ENCODE results near the gene SEMA5A. TPM values are rescaled to one million over a fixed set of nuclear protein-coding genes. Genes with fewer than 3 reads are reported as not detected.

The SEMA5A gene
- polyA plus RNA-seq, 3 donors: not detected

GRCh38 chr5:9456435-9457042, 89.3 kb downstream of the SEMA5A start:
- H3K27me3 Mint-ChIP-seq (ENCODE audit: low read depth in 3 of 3): peaks cover 0 to 2% (median 0%) of the 10 kb centered on the region in 3 donors
- Histone ChIP-seq H3K27ac (ENCODE audit: low read depth in 1 of 2, low read length in 2 of 2) (no peak overlapping the region), H3K9me3 (replicated peaks in 1 of 2; ENCODE audit: control insufficient read depth in 1 of 2, insufficient read depth in 1 of 2, low read length in 2 of 2) (peaks cover 9 to 10% of the 10 kb centered on the region in 2 donors), H3K27me3 (ENCODE audit: control insufficient read depth in 2 of 2, insufficient read depth in 2 of 2, low read length in 2 of 2) (no peaks in the 10 kb centered on the region), H3K36me3 (replicated peaks in 1 of 2; ENCODE audit: control insufficient read depth in 1 of 2, insufficient read depth in 2 of 2, low read length in 2 of 2) (no peaks in the 10 kb centered on the region), H2AFZ (ENCODE audit: insufficient read depth, low read depth, low read length, poor library complexity, severe bottlenecking) (no peak overlapping the region), H3K4me1 (ENCODE audit: control insufficient read depth in 1 of 2, insufficient read depth in 2 of 2, low read length in 2 of 2) (no peaks in the 10 kb centered on the region), H3K9ac (ENCODE audit: insufficient read depth, low read length, poor library complexity, severe bottlenecking) (no peak overlapping the region), H3K4me3 (replicated peaks in 1 of 3; ENCODE audit: low read depth in 2 of 3, low read length in 3 of 3) (no peak overlapping the region), H3K79me2 (ENCODE audit: insufficient read depth, low read length) (no peaks in the 10 kb centered on the region), H4K20me1 (ENCODE audit: insufficient read depth, low read length) (no peaks in the 10 kb centered on the region), H3K4me2 (replicated peaks; ENCODE audit: extremely low read depth, low read length, poor library complexity, severe bottlenecking) (no peak overlapping the region)
- 100% methylated on average over 2 of the region's 3 CpGs for WGBS (ENCODE audit: insufficient coverage)
- intact Hi-C loops (cut with micrococcal nuclease): no loop called here
- no peaks in the 10 kb centered on the region for H3K4me1 Mint-ChIP-seq
- TF ChIP-seq, protein P1, sequence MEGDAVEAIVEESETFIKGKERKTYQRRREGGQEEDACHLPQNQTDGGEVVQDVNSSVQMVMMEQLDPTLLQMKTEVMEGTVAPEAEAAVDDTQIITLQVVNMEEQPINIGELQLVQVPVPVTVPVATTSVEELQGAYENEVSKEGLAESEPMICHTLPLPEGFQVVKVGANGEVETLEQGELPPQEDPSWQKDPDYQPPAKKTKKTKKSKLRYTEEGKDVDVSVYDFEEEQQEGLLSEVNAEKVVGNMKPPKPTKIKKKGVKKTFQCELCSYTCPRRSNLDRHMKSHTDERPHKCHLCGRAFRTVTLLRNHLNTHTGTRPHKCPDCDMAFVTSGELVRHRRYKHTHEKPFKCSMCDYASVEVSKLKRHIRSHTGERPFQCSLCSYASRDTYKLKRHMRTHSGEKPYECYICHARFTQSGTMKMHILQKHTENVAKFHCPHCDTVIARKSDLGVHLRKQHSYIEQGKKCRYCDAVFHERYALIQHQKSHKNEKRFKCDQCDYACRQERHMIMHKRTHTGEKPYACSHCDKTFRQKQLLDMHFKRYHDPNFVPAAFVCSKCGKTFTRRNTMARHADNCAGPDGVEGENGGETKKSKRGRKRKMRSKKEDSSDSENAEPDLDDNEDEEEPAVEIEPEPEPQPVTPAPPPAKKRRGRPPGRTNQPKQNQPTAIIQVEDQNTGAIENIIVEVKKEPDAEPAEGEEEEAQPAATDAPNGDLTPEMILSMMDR (IDR thresholded peaks at IDR 0.05): no peak
- DNase-seq: no peak
- peaks cover 2 to 14% (median 9%) of the 10 kb centered on the region in 7 donors for H3K9me3 Mint-ChIP-seq
- H3K27ac Mint-ChIP-seq: no peak overlapping the region
- no peaks in the 10 kb centered on the region for H3K36me3 Mint-ChIP-seq
- no peak overlapping the region for H3K4me3 Mint-ChIP-seq

DNA sequence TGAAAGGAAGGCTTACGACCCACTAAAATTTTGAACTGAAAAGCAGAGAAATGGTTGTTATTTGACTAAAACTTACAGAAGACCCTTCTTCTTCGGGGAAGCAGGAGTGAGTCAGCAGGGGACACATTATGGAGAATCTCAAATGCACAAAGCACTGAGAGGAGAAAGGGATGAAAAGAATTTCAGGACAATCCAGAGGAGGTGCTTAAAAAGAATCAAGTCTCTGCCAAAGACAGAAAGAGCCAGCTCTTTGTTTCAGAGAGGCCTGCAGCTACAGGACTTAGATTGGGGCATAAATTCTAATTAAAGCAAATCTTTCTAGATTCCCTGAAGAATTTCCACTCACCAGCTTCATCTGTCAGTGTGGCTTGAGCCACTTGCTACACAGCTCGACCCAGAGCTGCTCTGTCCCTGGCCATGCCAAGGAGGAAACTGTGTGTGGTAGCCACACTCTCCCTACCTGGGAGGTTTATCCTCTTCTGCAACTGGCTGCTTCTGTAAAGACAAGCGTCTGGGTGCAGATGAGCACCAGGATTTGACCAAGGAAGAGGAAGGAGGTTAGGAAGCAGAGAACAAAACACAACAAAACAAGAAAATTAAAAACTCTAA, 89.9 kb downstream of the SEMA5A start:
- Histone ChIP-seq H4K20me1 (ENCODE audit: insufficient read depth, low read length) (no peaks in the 10 kb centered on the region), H3K4me1 (ENCODE audit: control insufficient read depth in 1 of 2, insufficient read depth in 2 of 2, low read length in 2 of 2) (no peaks in the 10 kb centered on the region), H3K27ac (ENCODE audit: low read depth in 1 of 2, low read length in 2 of 2) (no peak overlapping the region), H3K9me3 (replicated peaks in 1 of 2; ENCODE audit: control insufficient read depth in 1 of 2, insufficient read depth in 1 of 2, low read length in 2 of 2) (peaks cover 9 to 10% of the 10 kb centered on the region in 2 donors), H3K4me3 (replicated peaks in 1 of 3; ENCODE audit: low read depth in 2 of 3, low read length in 3 of 3) (no peak overlapping the region), H2AFZ (ENCODE audit: insufficient read depth, low read depth, low read length, poor library complexity, severe bottlenecking) (no peak overlapping the region), H3K4me2 (replicated peaks; ENCODE audit: extremely low read depth, low read length, poor library complexity, severe bottlenecking) (no peak overlapping the region), H3K27me3 (ENCODE audit: control insufficient read depth in 2 of 2, insufficient read depth in 2 of 2, low read length in 2 of 2) (no peaks in the 10 kb centered on the region), H3K9ac (ENCODE audit: insufficient read depth, low read length, poor library complexity, severe bottlenecking) (no peak overlapping the region), H3K79me2 (ENCODE audit: insufficient read depth, low read length) (no peaks in the 10 kb centered on the region), H3K36me3 (replicated peaks in 1 of 2; ENCODE audit: control insufficient read depth in 1 of 2, insufficient read depth in 2 of 2, low read length in 2 of 2) (no peaks in the 10 kb centered on the region)
- Mint-ChIP-seq H3K4me3 (no peak overlapping the region), H3K4me1 (no peaks in the 10 kb centered on the region), H3K27ac (no peak overlapping the region), H3K36me3 (no peaks in the 10 kb centered on the region), H3K27me3 (ENCODE audit: low read depth in 3 of 3) (peaks cover 0 to 2% (median 0%) of the 10 kb centered on the region in 3 donors), H3K9me3 (peaks cover 2 to 14% (median 9%) of the 10 kb centered on the region in 7 donors)
- 47% methylated on average over 3 of the region's 4 CpGs for WGBS (ENCODE audit: insufficient coverage)
- no peak for DNase-seq
- TF ChIP-seq, protein P1 (IDR thresholded peaks at IDR 0.05): no peak
- intact Hi-C loops (cut with micrococcal nuclease): no loop called here
